Measurements from ENCODE around the gene ICAM1.
A peak's percentile ranks its signal among the peaks of the same experiment; 100 is the strongest.

DNA sequence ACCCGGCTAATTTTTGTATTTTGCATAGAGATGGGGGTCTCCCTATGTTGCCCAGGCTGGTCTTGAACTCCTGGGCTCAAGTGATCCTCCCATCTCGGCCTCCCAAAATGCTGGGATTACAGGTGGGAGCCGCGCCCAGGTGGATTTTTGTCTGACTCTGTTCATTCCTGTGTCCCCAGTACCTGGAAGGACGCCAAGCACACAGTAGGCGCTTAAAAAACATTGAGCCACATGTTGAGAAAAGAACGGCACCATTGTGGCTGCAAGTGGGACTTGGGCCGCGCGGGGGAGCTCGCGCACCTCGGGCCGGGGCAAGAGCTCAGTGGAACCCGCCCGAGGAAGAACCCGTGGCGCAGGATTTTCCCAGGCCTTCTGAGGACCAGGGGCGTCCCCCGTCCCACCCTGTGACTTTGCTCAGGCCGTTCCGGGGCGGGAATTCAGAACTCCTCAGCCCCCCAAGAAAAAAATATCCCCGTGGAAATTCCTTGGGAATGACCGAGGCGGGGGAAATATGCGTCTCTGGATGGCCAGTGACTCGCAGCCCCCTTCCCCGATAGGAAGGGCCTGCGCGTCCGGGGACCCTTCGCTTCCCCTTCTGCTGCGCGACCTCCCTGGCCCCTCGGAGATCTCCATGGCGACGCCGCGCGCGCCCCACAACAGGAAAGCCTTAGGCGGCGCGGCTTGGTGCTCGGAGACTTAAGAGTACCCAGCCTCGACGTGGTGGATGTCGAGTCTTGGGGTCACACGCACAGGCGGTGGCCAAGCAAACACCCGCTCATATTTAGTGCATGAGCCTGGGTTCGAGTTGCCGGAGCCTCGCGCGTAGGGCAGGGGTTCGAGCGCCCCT lies 1.4 kb upstream of the ICAM1 start:
- TF ChIP-seq, protein P1, sequence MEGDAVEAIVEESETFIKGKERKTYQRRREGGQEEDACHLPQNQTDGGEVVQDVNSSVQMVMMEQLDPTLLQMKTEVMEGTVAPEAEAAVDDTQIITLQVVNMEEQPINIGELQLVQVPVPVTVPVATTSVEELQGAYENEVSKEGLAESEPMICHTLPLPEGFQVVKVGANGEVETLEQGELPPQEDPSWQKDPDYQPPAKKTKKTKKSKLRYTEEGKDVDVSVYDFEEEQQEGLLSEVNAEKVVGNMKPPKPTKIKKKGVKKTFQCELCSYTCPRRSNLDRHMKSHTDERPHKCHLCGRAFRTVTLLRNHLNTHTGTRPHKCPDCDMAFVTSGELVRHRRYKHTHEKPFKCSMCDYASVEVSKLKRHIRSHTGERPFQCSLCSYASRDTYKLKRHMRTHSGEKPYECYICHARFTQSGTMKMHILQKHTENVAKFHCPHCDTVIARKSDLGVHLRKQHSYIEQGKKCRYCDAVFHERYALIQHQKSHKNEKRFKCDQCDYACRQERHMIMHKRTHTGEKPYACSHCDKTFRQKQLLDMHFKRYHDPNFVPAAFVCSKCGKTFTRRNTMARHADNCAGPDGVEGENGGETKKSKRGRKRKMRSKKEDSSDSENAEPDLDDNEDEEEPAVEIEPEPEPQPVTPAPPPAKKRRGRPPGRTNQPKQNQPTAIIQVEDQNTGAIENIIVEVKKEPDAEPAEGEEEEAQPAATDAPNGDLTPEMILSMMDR (conservative IDR thresholded peaks at IDR 0.05 in 1 of 2, IDR thresholded peaks at IDR 0.05 in 1 of 2; ENCODE audit: low read depth in 1 of 2, low read length in 2 of 2) = peak; percentile 78 to 86
- no peak for TF ChIP-seq EZH2 (IDR thresholded peaks at IDR 0.05; ENCODE audit: low read length, missing control alignments)

Data from fibroblast of lung (primary cell).